Fibroblast of skin of left biceps (primary cell): Measurements from ENCODE around the gene PRKX.
"Not testable (repeated sequence)": the region's sequence is repeated elsewhere in the genome, so short reads cannot be mapped to it uniquely, and the experiment has no call there.

Source experiments
- DNase-seq, 2 experiments: peaks; one replicate each; pipeline ENCODE4 v3.0.0-alpha.2; 2013; ENCODE audit warnings: low read depth in 2 of 2

The PRKX gene

DNA sequence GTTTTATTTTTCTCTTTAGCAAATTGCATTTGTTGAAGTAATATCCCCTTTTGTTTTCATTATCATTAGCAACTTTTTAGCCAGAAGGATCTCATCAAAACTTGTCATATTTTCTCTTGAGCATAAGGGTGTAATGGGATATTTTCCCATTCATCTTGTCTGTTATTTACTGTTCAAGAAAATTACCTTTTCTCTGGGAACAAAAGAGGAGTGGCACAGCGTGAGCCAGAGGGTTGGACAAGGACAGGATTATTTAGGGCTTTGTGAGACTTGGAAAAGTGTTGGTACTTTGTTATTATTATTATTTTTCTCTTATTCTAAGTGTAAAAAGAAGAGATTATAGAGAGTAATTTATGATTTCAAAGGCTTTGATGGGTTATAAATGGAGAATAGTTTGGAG is 135.9 kb downstream of the PRKX start:
- DNase-seq: no peak

DNA sequence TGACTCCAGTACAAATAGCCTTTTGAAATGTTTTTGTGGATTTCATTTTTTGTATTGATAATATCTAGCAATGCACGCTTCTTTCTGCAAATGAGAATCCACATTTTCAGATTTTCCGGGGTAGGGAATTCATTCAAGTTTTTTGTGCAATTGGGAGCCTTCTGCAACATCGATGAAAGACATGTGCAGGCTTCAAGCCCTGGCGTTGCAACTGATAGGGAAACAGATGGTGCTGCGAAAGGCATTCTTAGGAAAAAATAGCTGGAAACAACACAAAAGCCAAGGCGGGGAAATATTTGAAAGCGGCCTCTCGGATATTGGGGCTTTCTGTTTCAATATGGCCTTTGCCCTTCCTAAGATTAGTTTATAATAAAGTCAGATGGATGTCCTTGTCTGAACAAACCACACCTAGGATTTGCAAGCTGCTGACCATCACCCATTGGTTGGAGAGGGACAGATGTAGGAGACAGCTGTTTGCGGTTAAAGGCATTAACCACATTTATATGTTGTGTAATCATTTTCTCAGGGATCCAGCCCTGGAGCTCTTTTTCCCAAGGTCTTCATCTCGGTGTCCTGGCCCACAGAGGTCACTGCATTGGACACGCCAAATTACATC is 136.5 kb downstream of the PRKX start:
- peak; percentile 61 to 70 for DNase-seq

- no peak for DNase-seq
Measured at GRCh38 chrX:3567686-3568085, 145.8 kb downstream of the PRKX start.

DNA sequence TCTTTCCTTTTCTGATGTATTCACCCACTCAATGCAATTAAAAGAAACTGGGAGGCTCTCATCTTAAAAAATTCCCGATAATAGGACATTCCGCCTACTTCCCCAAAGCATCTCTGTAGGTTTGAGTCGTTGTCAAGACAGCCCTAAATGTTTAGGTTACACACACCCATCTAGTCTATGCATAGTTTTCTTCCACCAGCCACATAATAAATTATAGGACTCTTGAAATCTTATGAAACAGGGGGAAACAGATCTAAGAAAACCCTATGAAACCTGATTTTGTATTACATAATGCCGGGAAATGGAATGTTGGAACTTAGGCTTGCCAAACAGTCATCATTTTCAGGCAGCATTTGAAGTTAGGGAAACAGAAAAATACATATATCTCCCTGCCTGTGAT is 150.0 kb downstream of the PRKX start:
- no peak for DNase-seq

GRCh38 chrX:3560010-3560409 is 153.4 kb downstream of the PRKX start:
- not testable (repeated sequence) for DNase-seq
